H1 (cell line): ENCODE measurements around the gene RASGRF1. TPM values are rescaled to one million over a fixed set of nuclear protein-coding genes. Genes with fewer than 3 reads are reported as not detected.

Experiments
- CTCF ChIA-PET: fragments of 300-600 bp; sonication (Branson Sonifier 250); formaldehyde crosslinking; loops from one replicate; lab custom pipeline; 2021; ENCODE audit not compliant: partially characterized antibody; lab: Charles Lee
- POLR2A ChIA-PET: fragments of 300-600 bp; sonication (Branson Sonifier 250); formaldehyde crosslinking; loops from one replicate; lab custom pipeline; 2021; ENCODE audit warnings: inconsistent platforms; ENCODE audit not compliant: partially characterized antibody; lab: Charles Lee
- DNase-seq, 2 experiments: peaks; one replicate each; pipeline versions ENCODE4 v3.0.0 to v3.0.0-alpha.2; 2010 to 2022; ENCODE audit warnings: low spot score in 2 of 2, low read depth in 1 of 2, mixed read lengths in 1 of 2
- FAIRE-seq: peaks from 2 replicates; lab custom pipeline; 2011; peaks lifted over from hg19 to GRCh38; lab: Jason Lieb, UNC
- H2AFZ ChIP-seq: 2 replicates; pipeline ENCODE4 v1.8.1; 2012; ENCODE audit warnings: low read length, inconsistent platforms
- H2AK5ac ChIP-seq: 2 replicates; pipeline ENCODE4 v1.6.1; 2013; ENCODE audit warnings: low read depth, low read length
- H2BK120ac ChIP-seq: replicated peaks from 2 replicates; pipeline ENCODE3; 2013; ENCODE audit warnings: low read depth, low read length, inconsistent platforms
- H2BK12ac ChIP-seq: 2 replicates; pipeline ENCODE4 v1.6.1; 2013; ENCODE audit warnings: low read depth, low read length
- H2BK15ac ChIP-seq: 2 replicates; pipeline ENCODE4 v1.6.1; 2013; ENCODE audit warnings: low read length
- H2BK20ac ChIP-seq: 2 replicates; pipeline ENCODE4 v1.6.1; 2013; ENCODE audit warnings: low read length
- H2BK5ac ChIP-seq: 2 replicates; pipeline ENCODE4 v1.6.1; 2013; ENCODE audit warnings: low read depth, low read length
- H3K14ac ChIP-seq: 2 replicates; pipeline ENCODE4 v1.6.1; 2013; ENCODE audit warnings: inconsistent platforms; ENCODE audit not compliant: insufficient read length
- H3K18ac ChIP-seq: 2 replicates; pipeline ENCODE4 v1.6.1; 2013; ENCODE audit warnings: low read length; ENCODE audit errors: extremely low read depth
- H3K23ac ChIP-seq: 2 replicates; pipeline ENCODE4 v1.6.1; 2013; ENCODE audit warnings: inconsistent platforms; ENCODE audit not compliant: insufficient read length
- H3K23me2 ChIP-seq: 2 replicates; pipeline ENCODE4 v1.6.1; 2013; ENCODE audit warnings: low read depth, low read length
- H3K27ac ChIP-seq: 2 replicates; pipeline ENCODE4 v1.6.1; 2011; ENCODE audit warnings: low read depth, low read length, inconsistent platforms
- H3K27me3 ChIP-seq, 4 experiments: replicated peaks in 1 of 4; 1 replicate in 1 of 4; 2 replicates in 3 of 4; pipeline versions ENCODE4 v1.6.1 to v1.8.1; 2011 to 2013; ENCODE audit warnings: low read length in 3 of 4, mild to moderate bottlenecking in 3 of 4, inconsistent platforms in 2 of 4, mixed read lengths in 2 of 4, moderate library complexity in 1 of 4; ENCODE audit not compliant: control insufficient read depth in 3 of 4, insufficient read depth in 3 of 4; ENCODE audit errors: extremely low read depth in 1 of 4
- H3K36me3 ChIP-seq, 4 experiments: 2 replicates each; pipeline versions ENCODE4 v1.6.1 to v1.8.1; 2011 to 2013; ENCODE audit warnings: mild to moderate bottlenecking in 4 of 4, low read length in 3 of 4, moderate library complexity in 2 of 4, control low read depth in 1 of 4, inconsistent platforms in 1 of 4; ENCODE audit not compliant: insufficient read depth in 4 of 4, control insufficient read depth in 2 of 4
- H3K4ac ChIP-seq: replicated peaks from 2 replicates; pipeline ENCODE3; 2013; ENCODE audit warnings: low read length, low read depth, mixed read lengths, inconsistent platforms; ENCODE audit not compliant: insufficient read length
- H3K4me1 ChIP-seq, 4 experiments: replicated peaks in 1 of 4; 1 replicate in 1 of 4; 2 replicates in 3 of 4; pipeline versions ENCODE4 v1.6.1 to v1.8.1; 2011 to 2013; ENCODE audit warnings: low read length in 3 of 4, inconsistent platforms in 2 of 4, mixed read lengths in 1 of 4; ENCODE audit not compliant: insufficient read depth in 4 of 4, control insufficient read depth in 3 of 4
- H3K4me2 ChIP-seq, 2 experiments: 2 replicates each; pipeline versions ENCODE4 v1.6.1 to v1.8.1; 2011 to 2013; ENCODE audit warnings: low read depth in 2 of 2, low read length in 2 of 2, control low read depth in 1 of 2, inconsistent platforms in 1 of 2, mild to moderate bottlenecking in 1 of 2; ENCODE audit not compliant: insufficient read depth in 1 of 2
- H3K4me3 ChIP-seq, 4 experiments: fragments of 200-600, 300-600 bp in 1 of 4; sonication (generic), shearing (Covaris generic), sonication (Bioruptor Twin) in 1 of 4; 2 replicates each; pipeline versions ENCODE4 v1.5.1 to v1.8.1; 2011 to 2016; ENCODE audit warnings: low read length in 4 of 4, low read depth in 3 of 4, control low read depth in 2 of 4, inconsistent platforms in 2 of 4, mild to moderate bottlenecking in 2 of 4, mixed read lengths in 1 of 4, moderate library complexity in 1 of 4; ENCODE audit not compliant: insufficient read depth in 2 of 4; ENCODE audit errors: extremely low read depth in 1 of 4
- H3K56ac ChIP-seq: replicated peaks from 2 replicates; pipeline ENCODE3; 2013; ENCODE audit warnings: low read depth, mild to moderate bottlenecking, mixed read lengths, low read length, inconsistent platforms; ENCODE audit not compliant: insufficient read length
- H3K79me1 ChIP-seq: 2 replicates; pipeline ENCODE4 v1.6.1; 2013; ENCODE audit warnings: low read depth, low read length, control low read depth
- H3K79me2 ChIP-seq, 2 experiments: 2 replicates each; pipeline versions ENCODE4 v1.6.1 to v1.8.1; 2012 to 2013; ENCODE audit warnings: low read length in 2 of 2, mild to moderate bottlenecking in 2 of 2, inconsistent platforms in 1 of 2; ENCODE audit not compliant: insufficient read depth in 2 of 2, control insufficient read depth in 1 of 2
- H3K9ac ChIP-seq, 4 experiments: replicated peaks in 1 of 4; 1 replicate in 1 of 4; 2 replicates in 3 of 4; pipeline versions ENCODE4 v1.6.1 to v1.8.1; 2011 to 2013; ENCODE audit warnings: low read depth in 3 of 4, low read length in 3 of 4, control low read depth in 2 of 4, mild to moderate bottlenecking in 2 of 4, moderate library complexity in 2 of 4, inconsistent platforms in 1 of 4; ENCODE audit errors: extremely low read depth in 1 of 4
- H3K9me3 ChIP-seq, 2 experiments: 2 replicates each; pipeline versions ENCODE4 v1.6.1 to v1.8.1; 2012 to 2013; ENCODE audit warnings: mild to moderate bottlenecking in 2 of 2, moderate library complexity in 2 of 2, control low read depth in 1 of 2, inconsistent platforms in 1 of 2, low read depth in 1 of 2, low read length in 1 of 2, mixed read lengths in 1 of 2; ENCODE audit not compliant: insufficient read depth in 2 of 2
- H4K20me1 ChIP-seq, 2 experiments: replicated peaks in 1 of 2; 2 replicates each; pipeline versions ENCODE3 to v1.8.1; 2011 to 2013; ENCODE audit warnings: inconsistent platforms in 2 of 2, low read length in 2 of 2, mild to moderate bottlenecking in 1 of 2; ENCODE audit not compliant: insufficient read depth in 2 of 2, control insufficient read depth in 1 of 2
- H4K5ac ChIP-seq: 2 replicates; pipeline ENCODE4 v1.6.1; 2013; ENCODE audit warnings: low read length, low read depth, mixed read lengths, inconsistent platforms; ENCODE audit not compliant: insufficient read length
- H4K8ac ChIP-seq: 2 replicates; pipeline ENCODE4 v1.8.0; 2013; ENCODE audit warnings: mild to moderate bottlenecking, moderate library complexity, low read length, inconsistent platforms; ENCODE audit not compliant: insufficient read depth; ENCODE audit errors: extremely low read depth
- H4K91ac ChIP-seq: replicated peaks from 2 replicates; pipeline ENCODE3; 2013; ENCODE audit warnings: low read length, mixed read lengths, inconsistent platforms; ENCODE audit not compliant: insufficient read length
- BACH1 ChIP-seq: IDR thresholded peaks from 2 replicates; pipeline ENCODE4 v1.6.1; 2012; ENCODE audit warnings: low read length, improper control_type of control experiment
- CEBPB ChIP-seq: IDR thresholded peaks from 2 replicates; pipeline ENCODE4 v1.6.1; 2012; ENCODE audit warnings: low read depth, low read length
- CHD2 ChIP-seq: IDR thresholded peaks from 2 replicates; pipeline ENCODE4 v1.6.1; 2012; ENCODE audit warnings: low read length, improper control_type of control experiment
- CTBP2 ChIP-seq: IDR thresholded peaks from 2 replicates; pipeline ENCODE4 v1.7.0; 2011; ENCODE audit warnings: borderline replicate concordance, mild to moderate bottlenecking, moderate library complexity, mixed read lengths, low read length; ENCODE audit not compliant: insufficient read depth, insufficient read length
- FOSL1 ChIP-seq: IDR thresholded peaks from 2 replicates; pipeline ENCODE4 v1.6.1; 2011; ENCODE audit warnings: mild to moderate bottlenecking, low read depth, low read length, moderate library complexity; ENCODE audit not compliant: insufficient read depth
- POLR2AphosphoS5 ChIP-seq: IDR thresholded peaks from 2 replicates; pipeline ENCODE4 v1.6.1; 2011; ENCODE audit warnings: low read depth, low read length
- RAD21 ChIP-seq, 2 experiments: IDR thresholded peaks in 1 of 2; conservative IDR thresholded peaks in 1 of 2; 2 replicates each; pipeline ENCODE4 v1.6.1; 2011; ENCODE audit warnings: low read depth in 2 of 2, low read length in 2 of 2, improper control_type of control experiment in 1 of 2, inconsistent platforms in 1 of 2, mild to moderate bottlenecking in 1 of 2, moderate library complexity in 1 of 2
- RNF2 ChIP-seq: fragments of 200-900, 300-1000 bp; sonication (generic); IDR thresholded peaks from 2 replicates; pipeline ENCODE4 v1.7.1; 2016; ENCODE audit warnings: borderline replicate concordance, low read depth, mild to moderate bottlenecking, antibody characterized with exemption, low read length; ENCODE audit not compliant: poor library complexity, severe bottlenecking; ENCODE audit errors: missing control alignments
- TBP ChIP-seq: IDR thresholded peaks from 2 replicates; pipeline ENCODE4 v1.6.1; 2011; ENCODE audit warnings: low read depth, low read length, improper control_type of control experiment
- TEAD4 ChIP-seq: IDR thresholded peaks from 2 replicates; pipeline ENCODE4 v1.6.1; 2012; ENCODE audit warnings: low read depth, low read length, inconsistent platforms, mixed read lengths
- WGBS, 2 experiments: shearing (Covaris generic) in 1 of 2; methylation state at CpG; one replicate each; pipeline versions ENCODE4 v1.1.6 to v1.1.7; 2013 to 2015; ENCODE audit warnings: low lambda C conversion rate in 2 of 2, mixed read lengths in 2 of 2, inconsistent platforms in 1 of 2, low coverage in 1 of 2, missing lambda C conversion rate in 1 of 2; ENCODE audit not compliant: insufficient replicate concordance in 2 of 2, insufficient coverage in 1 of 2, insufficient read length in 1 of 2; ENCODE audit errors: extremely low coverage in 1 of 2, missing lambda C conversion rate in 1 of 2; 5-methylcytosine and 5-hydroxymethylcytosine counted together
- polyA plus RNA-seq, 7 experiments: library from polyadenylated mRNA; depleted of rRNA in 3 of 7; stranded (reverse) in 5 of 7; unstranded in 2 of 7; fragments of >200 nt in 5 of 7; fragments of 200-250 nt in 2 of 7; gene quantifications; 1 replicate in 5 of 7; 2 replicates in 1 of 7; 4 replicates in 1 of 7; pipeline versions ENCODE4 v1.2.1 to v1.2.3, GENCODE V29; 2011 to 2013; ENCODE audit warnings: missing spikeins in 2 of 7, mixed read lengths in 2 of 7
- total RNA-seq: library from RNA; stranded (reverse); fragmentation: NEBNext Ultra II Directional; extraction: Animal tissue kit (Norgen Biotek cat#: 25700); gene quantifications from 2 replicates; pipeline ENCODE4 v1.2.1, GENCODE V29; 2021

The RASGRF1 gene
- total and polyA plus RNA-seq, 2 of the 8 experiments (the other 6 are each of a cell fraction or from before 2014, with no cell fraction given): 0.42 to 0.67 TPM

DNA sequence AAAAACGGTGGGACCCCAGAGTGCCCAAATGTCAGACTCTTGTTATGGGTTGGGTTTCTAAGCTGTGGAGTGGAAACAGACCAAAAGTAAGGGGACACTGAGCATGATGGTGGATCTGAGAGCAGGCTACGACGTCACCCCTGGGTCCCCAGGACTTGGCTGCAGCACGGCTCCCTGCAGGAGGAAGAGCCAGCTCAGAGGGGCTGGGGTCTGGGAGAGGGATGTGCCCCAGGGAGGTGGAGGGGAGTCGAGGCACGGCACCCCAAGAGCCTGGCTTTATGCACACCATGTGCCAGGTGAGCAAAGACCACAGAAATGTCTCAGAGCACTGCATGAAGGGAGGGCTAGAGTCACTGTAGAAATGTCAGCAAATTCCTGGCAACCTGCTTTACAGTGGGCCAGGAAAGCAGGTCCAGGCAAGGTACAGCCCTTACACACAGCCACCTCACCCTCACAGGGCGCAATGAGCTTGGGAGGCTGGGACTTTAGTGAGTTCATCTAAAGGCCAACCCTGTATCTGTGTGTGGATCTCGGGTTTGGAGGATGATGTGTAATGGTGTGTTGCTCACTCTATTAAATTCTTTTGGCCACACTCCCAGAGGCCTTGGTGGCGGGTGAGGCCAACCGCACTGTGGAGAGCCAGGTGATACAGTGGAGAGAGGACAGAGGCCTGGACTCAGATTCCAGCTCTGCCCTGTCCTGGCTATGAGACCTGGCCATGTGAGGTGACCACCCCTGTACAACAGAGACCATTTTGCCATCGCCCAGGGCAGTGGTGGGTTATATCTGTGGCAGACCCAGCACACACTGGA is 159.8 kb downstream of the RASGRF1 start:
- H3K56ac ChIP-seq: no peak overlapping the region
- no peak overlapping the region; the same call in 1 of the 2 replicates for H3K27ac ChIP-seq
- no peak overlapping the region for H2BK20ac ChIP-seq
- no peak overlapping the region for H2BK15ac ChIP-seq
- no peaks in the 10 kb centered on the region for H3K4me1 ChIP-seq
- ChIA-PET POLR2A (interaction anchor here (1.2 kb wide), 1 partner anchor 21 kb away, joined by 3 read pairs; no protein-coding TSS in a partner anchor), CTCF (interaction anchor here (0.9 to 1.9 kb wide), 4 partner anchors 10 to 64 kb away, joined by 3 to 8 read pairs (median 5); no protein-coding TSS in a partner anchor)
- no peak overlapping the region for H2BK120ac ChIP-seq
- no peak overlapping the region for H4K8ac ChIP-seq
- H3K4me3 ChIP-seq: no peak overlapping the region
- H3K79me2 ChIP-seq: no peaks in the 10 kb centered on the region
- no peak overlapping the region for H4K5ac ChIP-seq
- whole genome bisulfite sequencing, 2 experiments: 85% methylated on average over 9 of the region's 11 CpGs; no CpG with 5 or more reads in 1 of the 2 experiments
- H3K4ac ChIP-seq: no peak overlapping the region
- H3K14ac ChIP-seq: no peak overlapping the region
- H3K79me1 ChIP-seq: no peaks in the 10 kb centered on the region
- no peak overlapping the region; the same call in 1 of the 2 replicates for H2BK5ac ChIP-seq
- no peak for DNase-seq
- H3K23ac ChIP-seq: no peak overlapping the region
- H2AK5ac ChIP-seq: no peak overlapping the region
- no peak overlapping the region for H3K18ac ChIP-seq
- H3K27me3 ChIP-seq: no peaks in the 10 kb centered on the region; a peak in 1 of 7 replicates
- H3K36me3 ChIP-seq: peaks cover 0 to 6% (median 0%) of the 10 kb centered on the region in 4 experiments; a peak in 2 of 8 replicates
- no peak for FAIRE-seq
- no peak overlapping the region for H4K91ac ChIP-seq
- no peak overlapping the region; the same call in 1 of the 2 replicates for H2BK12ac ChIP-seq
- H3K23me2 ChIP-seq: no peaks in the 10 kb centered on the region
- H3K9ac ChIP-seq: no peak overlapping the region
- H3K9me3 ChIP-seq: no peaks in the 10 kb centered on the region
- peaks cover 0 to 2% of the 10 kb centered on the region in 2 experiments for H4K20me1 ChIP-seq
- no peak overlapping the region for H3K4me2 ChIP-seq
- H2AFZ ChIP-seq: no peak overlapping the region
- no peak for TF ChIP-seq TBP
- no peak for TF ChIP-seq CHD2
- no peak for TF ChIP-seq CEBPB
- no peak; the same call in 1 of the 2 replicates for TF ChIP-seq POLR2AphosphoS5
- no peak for TF ChIP-seq FOSL1
- TF ChIP-seq TEAD4: no peak
- no peak for TF ChIP-seq RNF2
- TF ChIP-seq CTBP2: no peak
- no peak for TF ChIP-seq BACH1
- no peak for TF ChIP-seq RAD21 (IDR thresholded peaks at IDR 0.05 in 1 of 2, conservative IDR thresholded peaks at IDR 0.05 in 1 of 2; ENCODE audit: low read depth in 2 of 2, low read length in 2 of 2)
